GM19025 (cell line): Measurements from ENCODE around the gene ICOS.

Experiments
- ATAC-seq: cut with Tn5 transposase; IDR thresholded peaks from one replicate; pipeline ENCODE4 v1.9.1; 2021; ENCODE audit warnings: mild to moderate bottlenecking, low read depth, moderate library complexity; ENCODE audit not compliant: unreplicated experiment

ICOS gene

GRCh38 chr2:204004912-204005311 lies 68.3 kb downstream of the ICOS start:
- ATAC-seq = no peak

- no peak for ATAC-seq
These were observed 69.6 kb downstream of the ICOS start for GRCh38 chr2:204005940-204006721.

- no peak for ATAC-seq
These were observed 71.8 kb downstream of the ICOS start for GRCh38 chr2:204008352-204008751.

GRCh38 chr2:204010628-204011560 lies 74.3 kb downstream of the ICOS start:
- ATAC-seq = no peak
